KMS-11 (cell line): Measurements from ENCODE around the gene ACAN.
"Not testable (repeated sequence)": the region's sequence is repeated elsewhere in the genome, so short reads cannot be mapped to it uniquely, and the experiment has no call there.

Experiments
- H2AFZ ChIP-seq: fragments of 200-600 bp; sonication (generic); 2 replicates; pipeline ENCODE4 v1.6.1; 2016; ENCODE audit warnings: antibody characterized with exemption, mixed run types, low read depth
- H3K27ac ChIP-seq: fragments of 200-600 bp; sonication (generic); 2 replicates; pipeline ENCODE4 v1.6.1; 2016; ENCODE audit warnings: mild to moderate bottlenecking, mixed run types
- H3K27me3 ChIP-seq: fragments of 200-600 bp; sonication (generic); 2 replicates; pipeline ENCODE4 v1.6.1; 2017; ENCODE audit warnings: mild to moderate bottlenecking, low read depth, mixed run types, moderate library complexity; ENCODE audit not compliant: insufficient read depth
- H3K36me3 ChIP-seq: fragments of 200-600 bp; sonication (generic); 2 replicates; pipeline ENCODE4 v1.6.1; 2017; ENCODE audit warnings: mild to moderate bottlenecking, mixed run types; ENCODE audit not compliant: insufficient read depth
- H3K4me1 ChIP-seq: fragments of 200-600 bp; sonication (generic); 2 replicates; pipeline ENCODE4 v1.6.1; 2016; ENCODE audit warnings: mild to moderate bottlenecking, low read depth, mixed run types; ENCODE audit not compliant: poor library complexity, severe bottlenecking
- H3K4me2 ChIP-seq: fragments of 200-600 bp; sonication (generic); 2 replicates; pipeline ENCODE4 v1.7.0; 2016; ENCODE audit warnings: mild to moderate bottlenecking, mixed run types
- H3K4me3 ChIP-seq: fragments of 200-600 bp; sonication (generic); IDR thresholded peaks from 2 replicates; pipeline ENCODE4 v1.6.1; 2017; ENCODE audit warnings: low read depth, low read length, mixed read lengths; ENCODE audit not compliant: insufficient read depth
- H3K79me2 ChIP-seq: fragments of 200-600 bp; sonication (generic); 2 replicates; pipeline ENCODE4 v1.6.1; 2016; ENCODE audit warnings: low read depth, mixed run types; ENCODE audit not compliant: insufficient read depth
- H3K9ac ChIP-seq: fragments of 200-600 bp; sonication (generic); 2 replicates; pipeline ENCODE4 v1.6.1; 2016; ENCODE audit warnings: mild to moderate bottlenecking, mixed run types
- H4K20me1 ChIP-seq: fragments of 200-600 bp; sonication (generic); 2 replicates; pipeline ENCODE4 v1.6.1; 2016; ENCODE audit warnings: mild to moderate bottlenecking, mixed run types; ENCODE audit not compliant: insufficient read depth
- TF ChIP-seq, protein P1 (sequence below): fragments of 200-600 bp; sonication (generic); conservative IDR thresholded peaks from 2 replicates; pipeline ENCODE4 v1.6.1; 2017; ENCODE audit warnings: low read depth, mild to moderate bottlenecking, antibody characterized with exemption, low read length, moderate library complexity, mixed read lengths

ACAN gene

DNA sequence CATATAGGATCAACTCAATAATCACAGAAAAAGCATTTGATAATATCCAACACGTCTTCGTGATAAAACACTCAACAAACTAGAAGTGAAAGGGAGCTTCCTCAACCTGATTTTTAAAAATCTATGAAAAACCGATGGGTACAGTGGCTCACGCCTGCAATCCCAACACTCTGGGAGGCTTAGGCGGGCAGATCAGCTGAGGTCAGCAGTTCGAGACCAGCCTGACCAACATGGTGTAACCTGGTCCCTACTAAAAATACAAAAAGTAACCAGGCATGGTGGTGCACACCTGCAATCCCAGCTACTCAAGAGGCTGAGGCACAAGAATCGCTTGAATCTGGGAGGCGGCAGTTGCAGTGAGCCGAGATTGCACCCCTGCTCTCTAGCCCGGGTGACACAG lies 112.1 kb downstream of the ACAN start:
- H3K4me2 ChIP-seq: no peak overlapping the region
- H3K27me3 ChIP-seq: no peaks in the 10 kb centered on the region
- H3K9ac ChIP-seq: no peak overlapping the region
- no peak overlapping the region for H2AFZ ChIP-seq
- H3K36me3 ChIP-seq: no peaks in the 10 kb centered on the region
- H4K20me1 ChIP-seq: no peaks in the 10 kb centered on the region
- H3K4me1 ChIP-seq: peaks cover 13% of the 10 kb centered on the region
- H3K79me2 ChIP-seq: no peaks in the 10 kb centered on the region
- TF ChIP-seq, protein P1, sequence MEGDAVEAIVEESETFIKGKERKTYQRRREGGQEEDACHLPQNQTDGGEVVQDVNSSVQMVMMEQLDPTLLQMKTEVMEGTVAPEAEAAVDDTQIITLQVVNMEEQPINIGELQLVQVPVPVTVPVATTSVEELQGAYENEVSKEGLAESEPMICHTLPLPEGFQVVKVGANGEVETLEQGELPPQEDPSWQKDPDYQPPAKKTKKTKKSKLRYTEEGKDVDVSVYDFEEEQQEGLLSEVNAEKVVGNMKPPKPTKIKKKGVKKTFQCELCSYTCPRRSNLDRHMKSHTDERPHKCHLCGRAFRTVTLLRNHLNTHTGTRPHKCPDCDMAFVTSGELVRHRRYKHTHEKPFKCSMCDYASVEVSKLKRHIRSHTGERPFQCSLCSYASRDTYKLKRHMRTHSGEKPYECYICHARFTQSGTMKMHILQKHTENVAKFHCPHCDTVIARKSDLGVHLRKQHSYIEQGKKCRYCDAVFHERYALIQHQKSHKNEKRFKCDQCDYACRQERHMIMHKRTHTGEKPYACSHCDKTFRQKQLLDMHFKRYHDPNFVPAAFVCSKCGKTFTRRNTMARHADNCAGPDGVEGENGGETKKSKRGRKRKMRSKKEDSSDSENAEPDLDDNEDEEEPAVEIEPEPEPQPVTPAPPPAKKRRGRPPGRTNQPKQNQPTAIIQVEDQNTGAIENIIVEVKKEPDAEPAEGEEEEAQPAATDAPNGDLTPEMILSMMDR: no peak
- H3K27ac ChIP-seq: no peak overlapping the region
- no peak overlapping the region for H3K4me3 ChIP-seq

DNA sequence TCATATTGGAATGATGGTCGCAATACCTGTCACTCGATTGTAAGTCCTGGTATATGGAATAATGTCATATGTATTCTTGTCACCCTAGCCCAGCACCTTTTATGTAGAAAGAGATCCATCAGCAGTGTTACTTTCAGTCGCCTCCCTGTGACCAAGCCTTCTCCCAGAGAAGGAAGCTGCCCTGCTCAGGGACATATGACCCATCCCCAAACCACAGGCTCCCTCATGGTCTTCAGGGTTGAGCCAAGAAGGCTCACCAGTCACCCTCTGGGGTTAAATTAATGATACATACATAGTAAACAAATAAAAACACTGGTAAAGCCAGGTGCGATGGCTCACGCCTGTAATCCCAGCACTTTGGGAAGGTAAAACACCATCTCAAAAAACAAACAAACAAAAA lies 114.5 kb downstream of the ACAN start:
- H3K79me2 ChIP-seq: no peaks in the 10 kb centered on the region
- H3K9ac ChIP-seq: no peak overlapping the region
- no peak overlapping the region for H3K4me3 ChIP-seq
- H2AFZ ChIP-seq: no peak overlapping the region
- TF ChIP-seq, protein P1: no peak
- no peaks in the 10 kb centered on the region for H3K36me3 ChIP-seq
- H3K27ac ChIP-seq: no peak overlapping the region
- no peaks in the 10 kb centered on the region for H4K20me1 ChIP-seq
- H3K27me3 ChIP-seq: no peaks in the 10 kb centered on the region
- H3K4me1 ChIP-seq: peaks cover 8% of the 10 kb centered on the region
- no peak overlapping the region for H3K4me2 ChIP-seq

DNA sequence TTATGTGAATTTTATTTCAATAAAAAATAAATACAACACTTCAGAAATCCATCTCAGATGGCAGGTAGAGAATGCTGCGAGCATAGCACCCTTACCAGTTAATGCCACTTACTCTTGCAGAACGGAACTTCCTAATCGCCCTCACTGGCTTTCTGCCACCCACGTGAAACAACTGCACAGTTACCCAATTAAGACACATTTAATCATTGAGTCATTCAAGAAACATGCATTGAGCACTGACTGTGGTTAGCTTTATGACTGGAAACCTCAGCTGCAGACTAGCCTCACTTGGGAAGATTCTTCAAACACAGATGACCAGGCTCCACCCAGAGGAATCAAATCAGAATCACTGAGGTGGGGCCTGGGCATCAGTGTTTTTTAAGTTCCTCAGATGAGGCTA lies 115.5 kb downstream of the ACAN start:
- H2AFZ ChIP-seq: no peak overlapping the region
- no peak overlapping the region for H3K4me2 ChIP-seq
- H4K20me1 ChIP-seq: no peaks in the 10 kb centered on the region
- peaks cover 4% of the 10 kb centered on the region for H3K4me1 ChIP-seq
- no peaks in the 10 kb centered on the region for H3K36me3 ChIP-seq
- TF ChIP-seq, protein P1: no peak
- H3K27ac ChIP-seq: no peak overlapping the region
- H3K4me3 ChIP-seq: no peak overlapping the region
- H3K9ac ChIP-seq: no peak overlapping the region
- H3K27me3 ChIP-seq: no peaks in the 10 kb centered on the region
- H3K79me2 ChIP-seq: no peaks in the 10 kb centered on the region

DNA sequence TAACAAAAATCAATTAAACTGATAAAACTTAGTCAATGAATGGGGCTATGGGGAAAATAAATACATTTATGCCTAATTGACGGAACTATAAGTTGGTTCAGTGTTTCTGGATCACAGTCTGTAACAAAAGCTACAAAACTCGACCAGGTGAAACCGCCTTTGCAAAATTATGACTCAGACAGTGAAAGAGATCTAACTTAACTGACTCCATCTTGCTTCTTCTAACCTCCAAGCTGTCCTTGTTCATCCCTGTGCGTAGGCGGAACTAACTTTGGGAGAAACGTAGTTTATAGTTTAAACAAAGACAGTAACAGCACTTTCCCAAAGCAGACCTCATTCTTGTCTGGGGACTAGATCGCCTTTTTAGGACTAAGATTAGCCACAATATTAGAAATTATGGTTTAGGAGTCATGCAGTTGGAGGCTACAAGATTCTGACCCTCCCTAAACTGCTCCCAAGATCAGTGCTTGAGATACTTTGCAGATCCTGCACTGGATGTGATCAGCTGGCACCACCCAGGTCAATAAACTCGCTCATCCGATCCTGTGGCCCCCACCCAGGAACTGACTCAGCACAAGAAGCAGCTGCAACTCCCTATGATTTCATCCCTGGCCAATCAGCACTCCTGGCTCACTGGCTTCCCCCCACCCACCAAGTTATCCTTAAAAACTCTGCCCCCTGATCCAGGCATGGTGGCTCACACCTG lies 117.1 kb downstream of the ACAN start:
- Histone ChIP-seq H3K4me3 (no peak overlapping the region), H3K4me1 (no peaks in the 10 kb centered on the region), H3K9ac (no peak overlapping the region), H3K27me3 (no peaks in the 10 kb centered on the region), H3K79me2 (no peaks in the 10 kb centered on the region), H3K27ac (no peak overlapping the region), H3K4me2 (no peak overlapping the region), H2AFZ (no peak overlapping the region), H4K20me1 (no peaks in the 10 kb centered on the region), H3K36me3 (no peaks in the 10 kb centered on the region)
- TF ChIP-seq, protein P1: no peak

DNA sequence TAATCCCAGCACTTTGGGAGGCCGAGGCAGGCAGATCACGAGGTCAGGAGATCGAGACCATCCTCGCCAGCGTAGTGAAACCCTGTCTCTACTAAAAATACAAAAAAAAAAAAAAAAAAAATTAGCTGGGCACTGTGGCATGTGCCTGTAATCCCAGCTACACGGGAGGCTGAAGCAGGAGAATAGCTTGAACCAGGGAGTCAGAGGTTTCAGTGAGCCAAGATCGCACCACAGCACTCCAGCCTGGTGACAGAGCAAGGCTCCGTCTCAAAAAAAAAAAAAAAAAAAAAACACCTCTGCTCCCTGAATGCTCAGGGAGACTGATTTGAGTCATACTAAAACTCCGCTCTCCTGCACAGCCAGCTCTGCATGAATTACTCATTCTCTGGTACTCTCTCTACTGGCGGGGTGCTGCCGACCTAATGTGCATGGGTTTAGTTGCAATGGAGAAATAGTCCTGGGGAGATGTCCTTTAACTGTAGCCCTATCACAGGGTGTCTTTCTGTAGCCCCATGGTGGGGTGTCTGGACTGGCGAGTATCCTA lies 117.7 kb downstream of the ACAN start:
- not testable (repeated sequence) for H3K79me2 ChIP-seq, H2AFZ ChIP-seq, H4K20me1 ChIP-seq, H3K4me1 ChIP-seq, H3K9ac ChIP-seq, H3K4me3 ChIP-seq, H3K4me2 ChIP-seq, H3K27me3 ChIP-seq, H3K27ac ChIP-seq, H3K36me3 ChIP-seq
